Mesendoderm (in vitro differentiated cells): ENCODE data around the gene VENTX.

Experiments
- DNase-seq: peaks from one replicate; pipeline ENCODE4 v3.0.0; 2013
- H2AK5ac ChIP-seq: 2 replicates; pipeline ENCODE4 v1.6.1; 2013; ENCODE audit warnings: low read length, inconsistent platforms
- H2BK120ac ChIP-seq: 2 replicates; pipeline ENCODE4 v1.6.1; 2013; ENCODE audit warnings: low read depth, mild to moderate bottlenecking, low read length, moderate library complexity, mixed read lengths
- H2BK15ac ChIP-seq: replicated peaks from 2 replicates; pipeline ENCODE4 v1.6.1; 2013; ENCODE audit warnings: low read depth, mild to moderate bottlenecking, moderate library complexity
- H2BK5ac ChIP-seq: 2 replicates; pipeline ENCODE4 v1.6.1; 2013; ENCODE audit warnings: low read length, inconsistent platforms
- H3K18ac ChIP-seq: 2 replicates; pipeline ENCODE4 v1.6.1; 2013; ENCODE audit warnings: mild to moderate bottlenecking, low read length, mixed read lengths
- H3K23ac ChIP-seq: one replicate; pipeline ENCODE4 v1.6.1; 2013; ENCODE audit warnings: low read length
- H3K27ac ChIP-seq: 2 replicates; pipeline ENCODE4 v1.5.1; 2013; ENCODE audit warnings: low read depth, mild to moderate bottlenecking, inconsistent platforms, low read length, moderate library complexity
- H3K27me3 ChIP-seq: 2 replicates; pipeline ENCODE4 v1.6.1; 2013; ENCODE audit warnings: low read length, control low read depth, mild to moderate bottlenecking, inconsistent platforms; ENCODE audit not compliant: insufficient read depth, poor library complexity
- H3K36me3 ChIP-seq: 2 replicates; pipeline ENCODE4 v1.6.1; 2013; ENCODE audit warnings: low read length, inconsistent platforms; ENCODE audit not compliant: control insufficient read depth, insufficient read depth
- H3K4ac ChIP-seq: one replicate; pipeline ENCODE4 v1.6.1; 2013; ENCODE audit warnings: low read depth, mild to moderate bottlenecking, low read length, moderate library complexity
- H3K4me1 ChIP-seq: 2 replicates; pipeline ENCODE4 v1.6.1; 2013; ENCODE audit warnings: low read depth, low read length, inconsistent platforms; ENCODE audit not compliant: control insufficient read depth
- H3K4me2 ChIP-seq: 2 replicates; pipeline ENCODE4 v1.6.1; 2013; ENCODE audit warnings: low read length
- H3K4me3 ChIP-seq: 2 replicates; pipeline ENCODE4 v1.5.1; 2013; ENCODE audit warnings: mild to moderate bottlenecking, low read length
- H3K56ac ChIP-seq: one replicate; pipeline ENCODE4 v1.6.1; 2013; ENCODE audit warnings: low read length
- H3K79me1 ChIP-seq: 2 replicates; pipeline ENCODE4 v1.6.1; 2013; ENCODE audit warnings: low read length, inconsistent platforms
- H3K79me2 ChIP-seq: 2 replicates; pipeline ENCODE4 v1.6.1; 2013; ENCODE audit warnings: mild to moderate bottlenecking, low read length; ENCODE audit not compliant: control insufficient read depth, insufficient read depth
- H3K9ac ChIP-seq: 2 replicates; pipeline ENCODE4 v1.6.1; 2013; ENCODE audit warnings: low read length, inconsistent platforms
- H4K5ac ChIP-seq: one replicate; pipeline ENCODE4 v1.6.1; 2013; ENCODE audit warnings: low read length
- H4K8ac ChIP-seq: one replicate; pipeline ENCODE4 v1.6.1; 2013; ENCODE audit warnings: low read depth, mild to moderate bottlenecking, control low read depth, low read length, moderate library complexity
- WGBS: extraction: QIAGEN DNeasy Blood & Tissue Kit; methylation state at CpG from one replicate; pipeline ENCODE4 v1.1.7; 2013; ENCODE audit warnings: low lambda C conversion rate, missing lambda C conversion rate; ENCODE audit not compliant: insufficient coverage; ENCODE audit errors: extremely low coverage; 5-methylcytosine and 5-hydroxymethylcytosine counted together

Gene VENTX

DNA sequence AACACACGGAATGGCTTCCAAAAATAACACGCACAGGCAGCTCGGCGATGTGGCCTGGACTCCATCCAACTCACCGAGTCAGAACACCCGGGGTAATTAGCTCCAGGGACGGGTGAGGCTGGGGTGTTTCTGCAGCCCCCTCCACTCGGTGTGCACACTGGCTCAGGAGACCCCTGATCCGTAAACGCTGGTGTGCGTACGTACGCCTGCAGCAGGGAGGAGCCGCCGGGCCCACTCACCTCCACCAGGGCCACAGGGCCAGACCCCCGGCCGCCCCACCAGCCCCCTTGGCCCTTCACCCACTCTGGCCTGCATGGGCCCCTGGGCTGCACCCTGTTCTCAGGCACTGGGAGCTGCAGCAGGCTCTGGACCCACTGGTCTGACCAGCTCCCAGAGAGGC lies 30.0 kb upstream of the VENTX start:
- Histone ChIP-seq H3K79me2 (no peaks in the 10 kb centered on the region), H3K4me1 (no peaks in the 10 kb centered on the region), H3K18ac (no peak overlapping the region), H2BK15ac (no peak overlapping the region), H4K5ac (no peak overlapping the region), H2AK5ac (no peak overlapping the region), H3K79me1 (no peaks in the 10 kb centered on the region), H3K27me3 (no peaks in the 10 kb centered on the region), H3K4ac (no peak overlapping the region), H3K36me3 (no peaks in the 10 kb centered on the region), H4K8ac (no peak overlapping the region), H2BK5ac (no peak overlapping the region), H3K4me3 (no peak overlapping the region), H3K56ac (no peak overlapping the region), H3K23ac (no peak overlapping the region), H3K9ac (no peak overlapping the region), H3K27ac (no peak overlapping the region), H2BK120ac (no peak overlapping the region), H3K4me2 (no peak overlapping the region)
- WGBS, result no CpG with 5 or more reads among the region's 17 CpGs
- DNase-seq, result no peak

GRCh38 chr10:133208466-133208865 lies 29.2 kb upstream of the VENTX start:
- Histone ChIP-seq H3K79me1 (no peaks in the 10 kb centered on the region), H3K9ac (no peak overlapping the region), H4K5ac (no peak overlapping the region), H3K36me3 (no peaks in the 10 kb centered on the region), H3K4me3 (no peak overlapping the region), H4K8ac (no peak overlapping the region), H2BK120ac (no peak overlapping the region), H3K23ac (no peak overlapping the region), H3K4me2 (no peak overlapping the region), H2BK5ac (no peak overlapping the region), H2BK15ac (no peak overlapping the region), H3K27ac (no peak overlapping the region), H3K18ac (no peak overlapping the region), H3K56ac (no peak overlapping the region), H3K4ac (no peak overlapping the region), H3K79me2 (no peaks in the 10 kb centered on the region), H2AK5ac (no peak overlapping the region), H3K27me3 (no peaks in the 10 kb centered on the region), H3K4me1 (no peaks in the 10 kb centered on the region)
- DNase-seq, result no peak
- WGBS, result no CpG with 5 or more reads among the region's 18 CpGs

- H3K18ac ChIP-seq, result no peak overlapping the region
- H2BK120ac ChIP-seq, result no peak overlapping the region
- 100% methylated on average over 6 of the region's 14 CpGs for WGBS
- H3K56ac ChIP-seq, result no peak overlapping the region
- no peak for DNase-seq
- no peaks in the 10 kb centered on the region for H3K4me1 ChIP-seq
- no peak overlapping the region for H3K23ac ChIP-seq
- no peak overlapping the region for H3K4me2 ChIP-seq
- no peak overlapping the region for H3K4ac ChIP-seq
- H3K36me3 ChIP-seq, result no peaks in the 10 kb centered on the region
- no peak overlapping the region for H2AK5ac ChIP-seq
- no peaks in the 10 kb centered on the region for H3K79me1 ChIP-seq
- H3K27me3 ChIP-seq, result no peaks in the 10 kb centered on the region
- H3K27ac ChIP-seq, result no peak overlapping the region
- no peak overlapping the region for H2BK5ac ChIP-seq
- H4K5ac ChIP-seq, result no peak overlapping the region
- H2BK15ac ChIP-seq, result no peak overlapping the region
- no peaks in the 10 kb centered on the region for H3K79me2 ChIP-seq
- no peak overlapping the region for H4K8ac ChIP-seq
- no peak overlapping the region for H3K4me3 ChIP-seq
- no peak overlapping the region for H3K9ac ChIP-seq
Observed at GRCh38 chr10:133209117-133209516, 28.5 kb upstream of the VENTX start.

DNA sequence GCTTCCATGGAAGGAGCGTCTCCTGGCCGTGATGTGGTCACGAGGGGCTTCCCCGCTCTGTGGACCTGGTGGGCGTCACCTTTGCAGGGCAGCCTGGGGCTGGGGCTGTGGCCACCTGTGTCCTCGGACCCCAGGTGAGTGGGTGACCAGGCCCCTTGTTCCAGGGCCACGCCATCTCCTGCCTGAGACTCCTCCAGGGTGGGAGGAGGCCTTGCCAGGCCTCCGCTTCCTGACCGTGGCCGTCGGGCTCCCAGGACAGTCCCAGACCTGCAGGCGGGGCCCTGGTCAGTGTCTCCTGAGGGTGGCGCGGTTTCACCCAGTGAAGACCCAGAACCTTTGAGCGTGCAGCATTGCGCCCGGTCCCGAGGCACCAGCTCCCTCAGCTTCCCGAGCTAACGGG lies 28.0 kb upstream of the VENTX start:
- H4K8ac ChIP-seq, result no peak overlapping the region
- H2AK5ac ChIP-seq, result no peak overlapping the region
- no peaks in the 10 kb centered on the region for H3K79me2 ChIP-seq
- no peak overlapping the region for H3K56ac ChIP-seq
- H3K4me3 ChIP-seq, result no peak overlapping the region
- H2BK120ac ChIP-seq, result no peak overlapping the region
- H3K4me2 ChIP-seq, result no peak overlapping the region
- no peak overlapping the region for H2BK15ac ChIP-seq
- no peak overlapping the region for H3K27ac ChIP-seq
- H2BK5ac ChIP-seq, result no peak overlapping the region
- no CpG with 5 or more reads among the region's 20 CpGs for WGBS
- H3K36me3 ChIP-seq, result no peaks in the 10 kb centered on the region
- H3K18ac ChIP-seq, result no peak overlapping the region
- no peak overlapping the region for H3K9ac ChIP-seq
- H3K4me1 ChIP-seq, result no peaks in the 10 kb centered on the region
- no peak overlapping the region for H4K5ac ChIP-seq
- no peaks in the 10 kb centered on the region for H3K27me3 ChIP-seq
- no peak overlapping the region for H3K23ac ChIP-seq
- no peak for DNase-seq
- no peaks in the 10 kb centered on the region for H3K79me1 ChIP-seq
- no peak overlapping the region for H3K4ac ChIP-seq

DNA sequence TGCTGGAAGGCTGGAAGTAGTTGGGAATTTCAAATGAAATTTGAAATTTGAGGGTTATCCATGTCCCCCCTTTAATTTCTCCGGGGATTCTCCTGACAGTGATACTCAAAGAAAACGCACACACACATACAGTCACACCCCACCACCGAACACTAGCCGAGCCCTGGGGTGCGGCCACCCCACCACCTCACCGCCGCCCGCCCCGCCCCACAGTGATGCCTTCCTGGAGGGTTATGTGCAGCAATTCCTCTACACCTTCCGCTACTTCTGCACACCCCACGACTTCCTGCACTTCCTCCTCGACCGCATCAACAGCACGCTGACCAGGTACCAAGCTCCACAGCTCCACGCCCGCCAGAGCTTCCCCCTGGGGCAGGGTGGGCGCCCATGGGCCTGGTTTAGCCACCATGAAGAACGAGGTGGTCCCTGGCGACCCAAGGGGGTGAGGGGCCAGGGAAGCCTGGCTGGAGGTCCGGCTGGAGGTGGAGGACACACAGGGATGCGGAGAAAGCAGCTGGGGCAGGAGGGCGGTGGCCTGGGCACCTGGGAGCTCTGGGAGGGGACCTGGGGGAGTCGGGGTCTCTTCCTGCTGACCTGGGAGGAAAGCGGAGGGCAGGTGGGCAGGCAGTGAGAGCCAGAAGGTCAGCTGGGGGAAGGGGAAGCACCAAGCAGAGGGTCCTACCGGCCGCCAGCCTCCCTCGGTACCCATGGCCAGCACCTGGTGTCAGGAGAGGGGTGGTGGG lies 27.1 kb upstream of the VENTX start:
- no CpG with 5 or more reads among the region's 27 CpGs for WGBS
- Histone ChIP-seq H3K36me3 (no peaks in the 10 kb centered on the region), H3K23ac (no peak overlapping the region), H3K79me1 (no peaks in the 10 kb centered on the region), H3K4ac (no peak overlapping the region), H3K4me1 (no peaks in the 10 kb centered on the region), H3K27me3 (no peaks in the 10 kb centered on the region), H2BK5ac (no peak overlapping the region), H3K18ac (no peak overlapping the region), H2BK15ac (no peak overlapping the region), H3K9ac (no peak overlapping the region), H4K8ac (no peak overlapping the region), H3K4me3 (no peak overlapping the region), H3K79me2 (no peaks in the 10 kb centered on the region), H3K56ac (no peak overlapping the region), H3K27ac (no peak overlapping the region), H2BK120ac (no peak overlapping the region), H2AK5ac (no peak overlapping the region), H3K4me2 (no peak overlapping the region), H4K5ac (no peak overlapping the region)
- DNase-seq, result no peak
